GM12891 (cell line): Measurements from ENCODE around the gene ZNF410.
"Not testable (repeated sequence)": the region's sequence is repeated elsewhere in the genome, so short reads cannot be mapped to it uniquely, and the experiment has no call there.

Experiments
- PAX5 ChIP-seq: IDR thresholded peaks from 2 replicates; pipeline ENCODE4 v1.6.1; 2011; ENCODE audit warnings: low read length, moderate library complexity, mild to moderate bottlenecking; ENCODE audit not compliant: insufficient read depth, severe bottlenecking
- POLR2A ChIP-seq: IDR thresholded peaks from 2 replicates; pipeline ENCODE4 v1.6.1; 2011; ENCODE audit warnings: low read depth, low read length, control low read depth
- POLR2AphosphoS5 ChIP-seq: IDR thresholded peaks from 2 replicates; pipeline ENCODE4 v1.6.1; 2011; ENCODE audit warnings: low read depth, low read length, control low read depth
- SPI1 ChIP-seq: IDR thresholded peaks from 2 replicates; pipeline ENCODE4 v1.6.1; 2011; ENCODE audit warnings: low read depth, low read length, control low read depth
- TAF1 ChIP-seq: IDR thresholded peaks from 2 replicates; pipeline ENCODE4 v1.6.1; 2011; ENCODE audit warnings: low read depth, low read length, control low read depth

DNA sequence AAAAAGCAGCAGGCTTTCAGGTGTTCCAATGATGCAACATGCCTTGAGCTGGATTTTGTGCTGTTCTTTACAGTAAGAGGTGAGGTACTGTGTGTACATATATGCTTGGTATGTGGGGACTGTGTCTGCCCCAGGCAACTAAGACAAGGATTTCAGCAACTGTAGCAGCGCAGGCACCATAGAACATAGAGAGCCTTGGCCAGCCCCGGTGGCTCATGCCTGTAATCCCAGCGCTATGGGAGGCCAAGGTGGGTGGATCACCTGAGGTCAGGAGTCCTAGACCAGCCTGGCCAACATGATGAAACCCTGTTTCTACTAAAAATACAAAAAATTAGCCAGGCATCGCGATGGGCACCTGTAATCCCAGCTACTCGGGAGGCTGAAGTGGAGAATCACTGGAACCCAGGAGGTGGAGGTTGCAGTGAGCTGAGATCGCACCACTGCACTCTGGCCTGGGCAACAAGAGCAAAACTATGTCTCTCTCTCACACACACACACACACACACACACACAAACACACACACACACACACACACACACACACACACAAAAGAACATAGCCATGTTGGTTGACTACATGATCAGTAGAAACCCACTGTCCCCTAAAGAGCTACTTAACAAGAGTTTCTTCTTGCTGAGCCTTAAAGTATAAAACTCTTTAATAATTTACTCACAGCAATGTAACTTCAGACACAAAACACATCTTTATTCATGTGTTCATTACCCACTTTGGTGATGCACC lies 48.2 kb upstream of the ZNF410 start:
- TF ChIP-seq POLR2A, POLR2AphosphoS5, TAF1, SPI1, PAX5: not testable (repeated sequence)
